B cell (primary cell): ENCODE results near the gene UNC13C.

Source experiments
- EZH2 ChIP-seq: IDR thresholded peaks from 2 replicates; pipeline ENCODE4 v1.6.1; 2012; ENCODE audit warnings: borderline replicate concordance, low read depth, mild to moderate bottlenecking, moderate library complexity, low read length; ENCODE audit not compliant: insufficient read depth, poor library complexity, severe bottlenecking
- TF ChIP-seq, protein P1 (sequence below): fragments of 200-600 bp; IDR thresholded peaks from one replicate; pipeline ENCODE4 v1.8.0; 2022; ENCODE audit warnings: antibody characterized with exemption, mild to moderate bottlenecking

DNA sequence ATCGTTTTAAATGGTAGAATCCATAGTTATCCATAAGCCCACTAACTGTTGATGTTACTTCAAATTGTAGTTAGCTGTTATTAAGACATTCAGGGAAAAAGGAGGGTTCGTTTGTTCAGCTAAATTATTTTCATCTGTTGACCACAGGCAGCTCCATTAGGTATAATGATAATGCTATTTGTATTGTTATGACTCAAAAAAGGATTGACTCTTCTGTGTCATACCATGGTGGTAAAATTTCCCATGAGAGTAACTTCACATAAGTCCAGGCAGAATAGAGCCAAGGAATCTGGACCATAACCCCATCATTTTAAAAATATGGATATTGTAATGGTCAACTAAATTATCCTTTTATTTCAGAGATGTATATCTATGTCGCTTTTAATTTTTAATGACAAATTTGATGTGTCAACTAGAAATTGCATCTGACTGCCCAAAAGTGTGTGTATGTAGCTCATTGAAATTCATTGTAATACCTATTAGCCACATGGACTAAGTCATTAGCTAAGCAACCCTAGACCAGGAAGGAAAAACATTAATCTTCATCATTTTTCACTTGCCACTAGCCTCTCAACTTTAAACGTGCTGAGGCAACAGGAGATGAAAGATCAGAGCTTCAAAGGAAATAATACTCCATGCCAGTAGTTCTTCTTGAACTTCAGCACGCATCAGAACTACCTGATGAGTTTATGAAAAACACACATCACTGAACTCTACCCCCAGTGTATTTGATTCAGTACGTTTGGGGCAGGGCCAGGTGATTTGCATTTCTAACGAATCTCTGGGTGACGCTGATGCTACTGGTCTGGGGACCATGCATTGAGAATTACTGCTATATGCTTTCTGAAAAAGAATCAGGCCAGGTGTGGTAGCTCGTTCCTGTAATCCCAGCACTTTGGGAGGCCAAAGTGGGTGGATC is 537.7 kb downstream of the UNC13C start:
- TF ChIP-seq, protein P1, sequence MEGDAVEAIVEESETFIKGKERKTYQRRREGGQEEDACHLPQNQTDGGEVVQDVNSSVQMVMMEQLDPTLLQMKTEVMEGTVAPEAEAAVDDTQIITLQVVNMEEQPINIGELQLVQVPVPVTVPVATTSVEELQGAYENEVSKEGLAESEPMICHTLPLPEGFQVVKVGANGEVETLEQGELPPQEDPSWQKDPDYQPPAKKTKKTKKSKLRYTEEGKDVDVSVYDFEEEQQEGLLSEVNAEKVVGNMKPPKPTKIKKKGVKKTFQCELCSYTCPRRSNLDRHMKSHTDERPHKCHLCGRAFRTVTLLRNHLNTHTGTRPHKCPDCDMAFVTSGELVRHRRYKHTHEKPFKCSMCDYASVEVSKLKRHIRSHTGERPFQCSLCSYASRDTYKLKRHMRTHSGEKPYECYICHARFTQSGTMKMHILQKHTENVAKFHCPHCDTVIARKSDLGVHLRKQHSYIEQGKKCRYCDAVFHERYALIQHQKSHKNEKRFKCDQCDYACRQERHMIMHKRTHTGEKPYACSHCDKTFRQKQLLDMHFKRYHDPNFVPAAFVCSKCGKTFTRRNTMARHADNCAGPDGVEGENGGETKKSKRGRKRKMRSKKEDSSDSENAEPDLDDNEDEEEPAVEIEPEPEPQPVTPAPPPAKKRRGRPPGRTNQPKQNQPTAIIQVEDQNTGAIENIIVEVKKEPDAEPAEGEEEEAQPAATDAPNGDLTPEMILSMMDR = no peak
- TF ChIP-seq EZH2 = no peak
